Bronchial epithelial cell (primary cell): ENCODE measurements around the gene F8. TPM values are rescaled to one million over a fixed set of nuclear protein-coding genes. Genes with fewer than 3 reads are reported as not detected.
"Not testable (repeated sequence)": the region's sequence is repeated elsewhere in the genome, so short reads cannot be mapped to it uniquely, and the experiment has no call there.

Source experiments
- DNase-seq: peaks from one replicate; pipeline ENCODE4 v3.0.0-alpha.2; 2010; ENCODE audit warnings: low read depth
- FAIRE-seq: peaks from 2 replicates; lab custom pipeline; 2011; peaks lifted over from hg19 to GRCh38; lab: Jason Lieb, UNC
- H3K27me3 ChIP-seq: 2 replicates; pipeline ENCODE4 v1.5.1; 2011; ENCODE audit warnings: low read length; ENCODE audit not compliant: control insufficient read depth, insufficient read depth
- H3K36me3 ChIP-seq: 2 replicates; pipeline ENCODE4 v1.5.1; 2011; ENCODE audit warnings: low read length; ENCODE audit not compliant: control insufficient read depth, insufficient read depth
- H3K4me3 ChIP-seq: 2 replicates; pipeline ENCODE4 v1.5.1; 2011; ENCODE audit warnings: mild to moderate bottlenecking, low read depth, low read length, control low read depth
- total RNA-seq: library from RNA; depleted of rRNA; stranded (reverse); fragments of >200 nt; gene quantifications from 2 replicates; pipeline ENCODE4 v1.2.1, GENCODE V29; 2014
- TF ChIP-seq, protein P1 (sequence below): IDR thresholded peaks from 2 replicates; pipeline ENCODE4 v1.5.1; 2011; ENCODE audit warnings: mild to moderate bottlenecking, moderate library complexity, low read length, control low read depth, inconsistent platforms; ENCODE audit not compliant: insufficient read depth, severe bottlenecking

F8 gene
- total RNA-seq, 1 donor from 2014 or later = 0.26 TPM

DNA sequence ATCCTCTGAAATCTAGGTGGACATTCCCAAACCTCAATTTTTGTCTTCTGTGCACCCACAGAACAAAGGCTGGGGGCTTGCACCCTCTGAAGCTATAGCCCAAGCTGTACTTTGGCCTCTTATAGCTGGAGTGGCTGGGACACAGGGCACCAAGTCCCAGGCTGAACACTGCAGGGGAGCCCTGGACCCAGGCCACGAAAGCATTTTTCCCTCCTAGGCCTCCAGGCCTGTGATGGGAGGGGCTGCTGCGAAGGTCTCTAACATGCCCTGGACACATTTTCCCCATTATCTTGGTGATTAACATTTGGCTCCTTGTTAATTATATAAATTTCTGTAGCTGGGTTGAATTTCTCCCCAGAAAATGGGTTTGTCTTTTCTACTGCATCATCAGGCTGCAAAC, 108.5 kb downstream of the F8 start:
- TF ChIP-seq, protein P1, sequence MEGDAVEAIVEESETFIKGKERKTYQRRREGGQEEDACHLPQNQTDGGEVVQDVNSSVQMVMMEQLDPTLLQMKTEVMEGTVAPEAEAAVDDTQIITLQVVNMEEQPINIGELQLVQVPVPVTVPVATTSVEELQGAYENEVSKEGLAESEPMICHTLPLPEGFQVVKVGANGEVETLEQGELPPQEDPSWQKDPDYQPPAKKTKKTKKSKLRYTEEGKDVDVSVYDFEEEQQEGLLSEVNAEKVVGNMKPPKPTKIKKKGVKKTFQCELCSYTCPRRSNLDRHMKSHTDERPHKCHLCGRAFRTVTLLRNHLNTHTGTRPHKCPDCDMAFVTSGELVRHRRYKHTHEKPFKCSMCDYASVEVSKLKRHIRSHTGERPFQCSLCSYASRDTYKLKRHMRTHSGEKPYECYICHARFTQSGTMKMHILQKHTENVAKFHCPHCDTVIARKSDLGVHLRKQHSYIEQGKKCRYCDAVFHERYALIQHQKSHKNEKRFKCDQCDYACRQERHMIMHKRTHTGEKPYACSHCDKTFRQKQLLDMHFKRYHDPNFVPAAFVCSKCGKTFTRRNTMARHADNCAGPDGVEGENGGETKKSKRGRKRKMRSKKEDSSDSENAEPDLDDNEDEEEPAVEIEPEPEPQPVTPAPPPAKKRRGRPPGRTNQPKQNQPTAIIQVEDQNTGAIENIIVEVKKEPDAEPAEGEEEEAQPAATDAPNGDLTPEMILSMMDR = no peak
- Histone ChIP-seq H3K36me3 (no peaks in the 10 kb centered on the region), H3K4me3 (no peak overlapping the region), H3K27me3 (no peaks in the 10 kb centered on the region)
- no peak for DNase-seq
- FAIRE-seq = no peak

- not testable (repeated sequence) for FAIRE-seq, H3K36me3 ChIP-seq, H3K27me3 ChIP-seq, DNase-seq, H3K4me3 ChIP-seq
Observed at GRCh38 chrX:154910528-154910927, 112.0 kb downstream of the F8 start.

- DNase-seq, H3K4me3 ChIP-seq, H3K27me3 ChIP-seq, FAIRE-seq, H3K36me3 ChIP-seq: not testable (repeated sequence)
Observed at GRCh38 chrX:154910048-154910447, 112.5 kb downstream of the F8 start.

- Histone ChIP-seq H3K36me3 (no peaks in the 10 kb centered on the region), H3K27me3 (no peaks in the 10 kb centered on the region), H3K4me3 (no peak overlapping the region)
- DNase-seq = no peak
- no peak for FAIRE-seq
- TF ChIP-seq, protein P1 = no peak
Observed at GRCh38 chrX:154908821-154909220, 113.7 kb downstream of the F8 start.

DNA sequence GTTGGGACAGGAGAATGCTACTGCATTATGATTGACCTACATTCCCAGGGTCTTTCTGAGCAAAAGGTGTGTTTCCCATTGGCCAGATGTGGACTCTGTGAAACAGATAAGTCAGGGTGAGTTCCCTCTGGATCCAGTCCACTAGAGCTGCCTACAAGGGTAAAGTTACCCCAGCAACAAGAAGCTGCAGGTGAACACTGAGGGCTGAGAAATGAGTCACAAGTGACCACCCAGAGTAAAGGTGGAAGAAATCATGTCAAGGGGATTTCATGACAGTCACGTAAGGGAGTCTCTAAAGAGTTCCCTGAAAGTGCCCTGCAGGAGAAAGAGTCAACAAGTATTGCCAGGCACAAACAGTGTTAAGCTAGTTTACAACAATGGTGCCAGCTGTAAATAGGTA, 120.1 kb downstream of the F8 start:
- no peak for FAIRE-seq
- TF ChIP-seq, protein P1 = no peak
- Histone ChIP-seq H3K4me3 (no peak overlapping the region), H3K36me3 (no peaks in the 10 kb centered on the region), H3K27me3 (no peaks in the 10 kb centered on the region)
- DNase-seq = no peak

DNA sequence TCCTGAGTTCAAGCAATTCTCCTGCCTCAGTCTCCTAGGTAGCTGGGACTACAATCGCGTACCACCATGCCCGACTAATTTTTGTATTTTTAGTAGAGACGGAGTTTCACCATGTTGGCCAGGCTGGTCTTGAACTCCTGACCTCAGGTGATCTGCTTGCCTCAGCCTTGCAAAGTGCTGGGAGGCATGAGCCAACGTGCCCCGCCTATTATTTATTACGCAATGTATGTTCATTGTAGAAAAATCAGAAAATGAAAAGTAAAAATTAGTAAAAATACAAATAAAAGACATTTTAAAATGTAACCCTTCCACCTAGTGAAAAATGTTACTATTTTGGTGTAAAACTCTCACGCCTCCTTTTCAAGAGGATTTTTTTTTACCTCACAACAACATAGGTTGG, 122.2 kb downstream of the F8 start:
- FAIRE-seq = no peak
- H3K36me3 ChIP-seq = no peaks in the 10 kb centered on the region
- TF ChIP-seq, protein P1 = no peak
- no peak overlapping the region for H3K4me3 ChIP-seq
- no peaks in the 10 kb centered on the region for H3K27me3 ChIP-seq
- DNase-seq = no peak

- Histone ChIP-seq H3K36me3 (no peaks in the 10 kb centered on the region), H3K4me3 (no peak overlapping the region), H3K27me3 (no peaks in the 10 kb centered on the region)
- FAIRE-seq (no peak), DNase-seq (no peak)
- TF ChIP-seq, protein P1 = no peak
Observed at GRCh38 chrX:154892296-154892695, 130.2 kb downstream of the F8 start.
